Spinal cord (tissue), 10 donors: ENCODE results near the gene TOMM20. TPM values are rescaled to one million over a fixed set of nuclear protein-coding genes. Genes with fewer than 3 reads are reported as not detected.
A peak's percentile ranks its signal among the peaks of the same experiment; 100 is the strongest.

Experiments used
- DNase-seq, 6 donors: peaks; one replicate each; pipeline versions ENCODE4 v3.0.0 to v3.0.0-alpha.2; 2013 to 2015; ENCODE audit warnings: low spot score in 6 of 6, low read depth in 4 of 6
- H3K27ac ChIP-seq: one replicate; pipeline ENCODE4 v1.5.1; 2013; ENCODE audit warnings: low read depth, low read length, control low read depth
- H3K27me3 ChIP-seq: one replicate; pipeline ENCODE4 v1.6.1; 2013; ENCODE audit warnings: low read length; ENCODE audit not compliant: control insufficient read depth, insufficient read depth
- H3K36me3 ChIP-seq: one replicate; pipeline ENCODE4 v1.6.1; 2013; ENCODE audit warnings: low read length; ENCODE audit not compliant: control insufficient read depth, insufficient read depth
- H3K4me1 ChIP-seq: one replicate; pipeline ENCODE4 v1.6.1; 2013; ENCODE audit warnings: low read length; ENCODE audit not compliant: control insufficient read depth, insufficient read depth
- H3K4me3 ChIP-seq: one replicate; pipeline ENCODE4 v1.5.1; 2013; ENCODE audit warnings: low read depth, low read length, control low read depth
- H3K9me3 ChIP-seq: one replicate; pipeline ENCODE4 v1.6.1; 2013; ENCODE audit warnings: low read length; ENCODE audit not compliant: control insufficient read depth, insufficient read depth
- WGBS: methylation state at CpG from one replicate; pipeline ENCODE4 v1.1.5; 2013; ENCODE audit warnings: missing lambda C conversion rate; ENCODE audit not compliant: insufficient coverage; 5-methylcytosine and 5-hydroxymethylcytosine counted together
- polyA plus RNA-seq, 2 donors: library from polyadenylated mRNA; unstranded; fragments of 120-200 nt; gene quantifications; one replicate each; pipeline ENCODE4 v1.2.1, GENCODE V29; 2013; ENCODE audit not compliant: insufficient read length in 2 of 2
- total RNA-seq, 2 donors: library from RNA; depleted of rRNA in 1 of 2; stranded (reverse); fragments of 120-200 nt in 1 of 2; fragments of >200 nt in 1 of 2; gene quantifications; one replicate each; pipeline versions ENCODE4 v1.2.3 to v1.2.4, GENCODE V29; 2013 to 2014
- donor health status: healthy.

The TOMM20 gene
- total and polyA plus RNA-seq, 4 donors: 87.4 to 180 (median 161) TPM

DNA sequence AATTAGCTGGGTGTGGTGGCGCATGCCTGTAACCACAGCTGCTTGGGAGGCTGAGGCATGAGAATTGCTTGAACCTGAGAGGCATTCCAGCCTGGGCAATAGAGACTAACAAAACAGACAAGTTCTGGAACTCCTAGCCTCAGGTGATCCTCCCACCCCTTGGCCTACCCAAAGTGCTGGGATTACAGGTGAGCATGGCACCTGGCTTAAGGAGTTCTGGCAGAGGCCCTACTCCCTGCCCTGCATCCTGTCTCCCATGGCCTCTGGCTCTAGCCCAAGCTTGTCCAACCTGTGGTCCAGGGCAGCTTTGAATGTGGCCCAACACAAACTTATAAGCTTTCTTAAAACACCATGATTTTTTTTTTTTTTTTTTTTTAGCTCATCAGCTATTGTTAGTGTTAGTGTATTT, 20.4 kb downstream of the TOMM20 start:
- H3K36me3 ChIP-seq: peaks cover 18% of the 10 kb centered on the region
- no peak for DNase-seq
- WGBS: 100% methylated on average over 1 of the region's 1 CpG

DNA sequence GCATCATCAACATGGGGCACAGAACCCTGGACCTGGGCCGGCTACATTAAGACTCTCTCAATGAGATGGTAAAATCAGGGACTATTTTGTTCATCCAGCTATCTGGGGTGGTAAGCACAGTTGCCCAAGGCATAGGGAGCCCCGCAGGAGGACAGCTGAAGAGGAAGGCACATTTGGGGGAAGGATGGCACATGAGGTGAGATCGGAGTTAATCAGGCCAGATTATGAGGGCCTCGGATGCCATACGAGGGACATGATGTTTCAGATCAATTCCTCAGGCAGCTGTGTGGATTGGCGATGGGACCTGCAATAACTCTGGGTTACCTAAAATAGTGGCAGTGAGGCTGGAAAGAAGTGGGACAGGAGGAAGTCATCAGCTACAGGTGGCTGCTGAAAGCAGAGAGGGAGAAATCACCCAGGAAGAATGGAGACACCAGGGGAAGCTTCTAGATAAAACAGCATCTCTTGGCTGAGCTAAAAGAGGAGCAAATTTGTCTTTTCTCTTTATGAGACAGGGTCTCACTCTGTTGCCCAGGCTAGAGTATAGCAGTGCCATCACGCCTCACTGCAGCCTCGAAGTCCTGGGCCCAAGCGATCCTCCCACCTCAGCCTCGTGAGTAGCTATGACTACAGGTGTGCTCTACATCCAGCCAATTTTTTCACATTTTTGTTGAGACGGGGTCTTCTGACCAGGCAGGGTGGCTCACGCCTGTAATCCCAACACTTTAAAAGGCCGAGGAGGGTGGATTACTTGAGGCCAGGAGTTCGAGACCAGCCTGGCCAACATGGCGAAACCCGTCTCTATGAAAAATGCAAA, 21.1 kb downstream of the TOMM20 start:
- Histone ChIP-seq H3K4me3 (no peak overlapping the region), H3K4me1 (peaks cover 5% of the 10 kb centered on the region), H3K27ac (no peak overlapping the region), H3K36me3 (peaks cover 18% of the 10 kb centered on the region), H3K27me3 (no peaks in the 10 kb centered on the region), H3K9me3 (no peaks in the 10 kb centered on the region)
- 92% methylated on average over 15 of the region's 16 CpGs for WGBS
- DNase-seq: no peak

More for the DNA sequence above, 20.4 kb downstream of the TOMM20 start:
- Histone ChIP-seq H3K27ac (no peak overlapping the region), H3K4me3 (no peak overlapping the region), H3K9me3 (no peaks in the 10 kb centered on the region), H3K27me3 (no peaks in the 10 kb centered on the region), H3K4me1 (peaks cover 5% of the 10 kb centered on the region)

DNA sequence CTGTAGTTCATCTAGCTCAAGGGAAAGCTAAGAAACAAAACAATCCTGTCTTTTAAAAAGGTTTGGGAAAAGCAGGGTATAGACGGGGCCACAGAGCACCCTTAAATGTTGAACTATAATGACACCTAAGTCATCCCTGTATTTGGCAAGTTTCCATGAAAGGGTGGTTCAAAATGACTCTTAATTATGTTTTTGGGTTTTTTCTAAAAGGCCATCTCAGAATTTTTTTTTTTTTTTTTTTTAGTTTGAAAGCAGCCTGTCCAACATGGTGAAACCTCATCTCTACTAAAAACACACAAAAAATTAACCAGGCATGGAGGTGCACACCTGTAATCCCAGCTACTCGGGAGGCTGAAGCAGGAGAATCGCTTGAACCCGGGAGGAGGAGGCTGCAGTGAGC, 22.2 kb downstream of the TOMM20 start:
- Histone ChIP-seq H3K4me1 (peaks cover 5% of the 10 kb centered on the region), H3K36me3 (peaks cover 13% of the 10 kb centered on the region), H3K27ac (no peak overlapping the region), H3K27me3 (no peaks in the 10 kb centered on the region), H3K9me3 (no peaks in the 10 kb centered on the region), H3K4me3 (no peak overlapping the region)
- WGBS: 100% methylated on average over 1 of the region's 4 CpGs
- DNase-seq: no peak

DNA sequence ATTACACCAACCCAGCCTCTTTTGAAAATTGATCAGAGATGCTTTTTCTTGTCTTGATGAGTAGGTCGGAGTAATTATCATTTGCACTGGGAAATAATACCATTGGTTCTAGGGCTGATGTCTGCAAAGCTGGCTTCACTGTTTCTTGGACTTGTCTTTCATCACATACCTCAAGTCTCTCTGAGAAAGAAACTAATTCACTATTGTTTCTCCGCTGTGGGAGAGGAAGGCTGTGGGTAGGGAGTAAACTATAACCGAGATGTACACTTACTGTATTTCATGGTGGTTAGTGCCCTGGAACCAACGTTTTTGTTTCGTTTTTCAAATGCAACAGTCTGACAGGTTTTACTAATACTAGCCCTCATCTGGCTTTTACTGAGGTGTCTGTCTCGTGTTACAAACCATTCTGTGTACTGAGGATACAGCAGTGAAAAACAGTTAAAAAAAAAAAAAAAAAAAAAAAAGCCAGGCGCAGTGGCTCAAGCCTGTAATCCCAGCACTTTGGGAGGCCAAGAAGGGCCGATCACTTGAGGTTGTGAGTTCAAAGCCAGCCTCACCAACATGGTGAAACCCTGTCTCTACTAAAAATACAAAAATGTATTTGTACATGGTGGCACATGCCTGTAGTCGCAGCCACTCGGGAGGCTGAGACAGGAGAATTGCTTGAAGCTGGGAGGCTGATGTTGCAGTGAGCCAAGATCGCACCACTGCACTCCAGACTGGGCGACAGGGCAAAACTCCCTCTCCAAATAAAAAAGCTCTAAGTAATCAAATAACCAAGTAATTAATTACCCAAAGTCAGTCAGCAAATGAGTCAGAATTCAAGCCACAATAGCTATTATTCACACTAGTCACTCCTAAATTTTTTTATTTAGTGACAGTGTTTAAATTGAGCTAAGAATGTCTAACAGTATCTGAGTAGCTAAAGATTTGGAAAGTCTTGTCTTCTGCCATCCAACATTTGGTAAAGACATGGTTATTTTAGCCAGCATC, 23.3 kb downstream of the TOMM20 start:
- H3K36me3 ChIP-seq: peaks cover 13% of the 10 kb centered on the region
- H3K27ac ChIP-seq: no peak overlapping the region
- no peaks in the 10 kb centered on the region for H3K9me3 ChIP-seq
- DNase-seq: no peak
- no peaks in the 10 kb centered on the region for H3K27me3 ChIP-seq
- H3K4me3 ChIP-seq: no peak overlapping the region
- peaks cover 5% of the 10 kb centered on the region for H3K4me1 ChIP-seq
- 83% methylated on average over 2 of the region's 12 CpGs for WGBS

DNA sequence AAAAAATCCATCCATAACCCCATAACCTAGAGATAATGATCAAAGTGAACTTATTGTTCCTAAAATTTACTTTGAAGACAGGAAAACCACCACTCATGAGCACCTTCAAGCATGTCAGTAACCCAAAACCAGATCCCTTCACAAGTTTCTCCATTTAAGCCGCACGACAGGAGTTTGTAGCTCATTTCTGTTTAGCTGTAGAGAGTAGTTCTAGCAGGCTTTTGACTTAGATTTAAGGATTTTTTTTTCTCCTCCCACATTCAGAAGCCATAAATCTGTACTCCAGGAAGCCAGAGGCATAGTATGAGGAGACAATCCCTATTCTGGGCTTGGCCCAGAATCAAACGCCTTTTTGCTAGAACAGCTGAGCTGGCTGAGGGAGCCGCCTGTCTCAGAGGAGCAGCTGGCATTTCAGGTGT, 25.6 kb downstream of the TOMM20 start:
- Histone ChIP-seq H3K27ac (no peak overlapping the region), H3K36me3 (peaks cover 4% of the 10 kb centered on the region), H3K4me3 (no peak overlapping the region), H3K27me3 (no peaks in the 10 kb centered on the region), H3K9me3 (no peaks in the 10 kb centered on the region), H3K4me1 (peaks cover 5% of the 10 kb centered on the region)
- DNase-seq: peak in 1 of 6 donors; percentile 42
- WGBS: no CpG with 5 or more reads among the region's 4 CpGs

DNA sequence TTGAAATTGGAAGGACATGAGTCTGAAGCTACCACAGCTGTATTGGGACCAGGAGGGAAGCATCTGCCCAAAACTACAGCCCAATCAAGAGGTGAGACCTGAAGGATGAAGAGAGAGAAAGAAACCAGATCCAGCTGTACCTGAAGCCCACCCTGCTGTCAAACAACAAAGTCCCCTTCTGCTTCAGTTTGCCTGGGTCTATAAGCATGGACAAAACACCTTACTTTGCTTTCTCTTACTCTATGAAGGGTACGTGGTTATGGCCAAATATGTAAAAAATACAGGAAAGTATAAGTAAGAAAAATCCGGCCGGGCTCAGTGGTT, 26.4 kb downstream of the TOMM20 start:
- Histone ChIP-seq H3K36me3 (no peaks in the 10 kb centered on the region), H3K4me1 (peaks cover 5% of the 10 kb centered on the region), H3K27me3 (no peaks in the 10 kb centered on the region), H3K4me3 (no peak overlapping the region), H3K27ac (no peak overlapping the region), H3K9me3 (no peaks in the 10 kb centered on the region)
- no peak for DNase-seq
- 97% methylated on average over 3 of the region's 3 CpGs for WGBS

DNA sequence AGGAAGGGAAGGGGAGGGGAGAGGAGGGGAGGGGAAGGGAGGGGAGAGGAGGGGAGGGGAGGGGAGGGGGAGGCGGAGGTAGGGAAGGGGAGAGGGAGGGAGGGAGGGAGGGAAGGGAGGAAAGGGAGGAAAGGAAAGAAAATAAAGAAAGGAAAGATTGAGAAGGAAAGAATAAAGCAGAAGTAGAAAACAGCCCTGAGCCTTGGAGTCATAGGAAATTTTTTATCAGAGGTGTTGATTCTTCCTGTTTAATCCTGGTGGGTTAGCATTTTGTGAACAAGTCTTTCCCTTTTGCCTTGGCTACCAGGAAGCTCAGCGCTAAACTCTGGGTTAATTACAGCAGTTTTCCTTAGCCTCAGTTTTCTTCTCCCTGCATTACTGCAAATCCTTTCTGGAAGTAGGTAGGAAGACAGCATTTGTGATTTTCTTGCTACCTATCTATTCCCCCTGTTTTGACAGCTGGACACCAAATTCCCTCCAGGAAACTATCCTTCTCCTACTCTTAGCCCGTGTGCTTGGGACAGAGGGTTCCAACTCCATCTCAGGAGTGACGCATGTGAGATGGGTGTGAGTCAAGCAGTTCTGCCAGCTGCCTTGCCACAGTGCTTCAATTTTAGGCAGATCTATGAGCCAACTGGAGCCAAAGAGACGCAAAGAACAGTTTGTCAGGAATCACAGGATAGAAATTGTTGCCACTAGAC, 26.9 kb downstream of the TOMM20 start:
- Histone ChIP-seq H3K4me3 (no peak overlapping the region), H3K4me1 (peaks cover 5% of the 10 kb centered on the region), H3K36me3 (no peaks in the 10 kb centered on the region), H3K27me3 (no peaks in the 10 kb centered on the region), H3K9me3 (no peaks in the 10 kb centered on the region), H3K27ac (no peak overlapping the region)
- no peak for DNase-seq
- WGBS: 85% methylated on average over 3 of the region's 5 CpGs

DNA sequence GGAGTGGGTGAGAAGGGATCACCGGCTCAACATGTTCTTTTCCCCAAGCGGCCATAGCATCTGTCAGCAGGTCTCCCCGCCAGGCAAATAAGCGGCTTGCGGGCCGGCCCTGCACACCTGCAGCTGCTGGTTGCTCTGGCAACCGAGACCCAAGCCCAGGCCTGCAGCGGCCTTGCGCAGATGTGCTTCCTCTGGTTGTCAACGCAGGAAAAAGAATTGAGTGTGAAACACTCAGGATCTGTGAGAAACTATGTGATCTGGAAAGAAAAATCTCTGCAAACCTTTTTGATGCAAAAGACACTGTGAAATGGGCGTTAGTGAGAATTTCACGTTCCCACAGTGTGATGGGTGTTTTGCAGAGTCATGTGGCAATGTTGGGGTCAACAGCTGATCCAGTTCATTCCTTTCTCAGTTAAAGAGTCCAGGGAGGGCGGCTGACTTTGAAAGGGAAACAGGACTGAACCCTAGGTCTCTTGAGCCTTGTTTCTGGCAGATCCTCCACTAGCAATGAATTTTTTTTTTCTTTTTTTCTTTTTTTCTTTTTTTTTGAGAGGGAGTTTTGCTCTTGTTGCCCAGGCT, 28.4 kb downstream of the TOMM20 start:
- 40% methylated on average over 12 of the region's 13 CpGs for WGBS
- H3K9me3 ChIP-seq: no peaks in the 10 kb centered on the region
- no peak for DNase-seq
- no peak overlapping the region for H3K27ac ChIP-seq
- H3K36me3 ChIP-seq: no peaks in the 10 kb centered on the region
- no peaks in the 10 kb centered on the region for H3K27me3 ChIP-seq
- H3K4me3 ChIP-seq: no peak overlapping the region
- peaks cover 5% of the 10 kb centered on the region for H3K4me1 ChIP-seq

GRCh38 chr1:235098991-235099390, 29.6 kb downstream of the TOMM20 start:
- Histone ChIP-seq H3K4me1 (peaks cover 2% of the 10 kb centered on the region), H3K27me3 (no peaks in the 10 kb centered on the region), H3K36me3 (no peaks in the 10 kb centered on the region), H3K27ac (no peak overlapping the region), H3K9me3 (no peaks in the 10 kb centered on the region), H3K4me3 (no peak overlapping the region)
- whole genome bisulfite sequencing: 100% methylated on average over 2 of the region's 9 CpGs
- no peak for DNase-seq
